COLO829 (cell line): ENCODE measurements around the gene CEACAM19.

Source experiments
- DNase-seq: peaks from one replicate; pipeline ENCODE4 v3.0.0; 2012; ENCODE audit warnings: low spot score

CEACAM19 gene

GRCh38 chr19:44723299-44723951 lies 52.1 kb downstream of the CEACAM19 start:
- DNase-seq = no peak

DNA sequence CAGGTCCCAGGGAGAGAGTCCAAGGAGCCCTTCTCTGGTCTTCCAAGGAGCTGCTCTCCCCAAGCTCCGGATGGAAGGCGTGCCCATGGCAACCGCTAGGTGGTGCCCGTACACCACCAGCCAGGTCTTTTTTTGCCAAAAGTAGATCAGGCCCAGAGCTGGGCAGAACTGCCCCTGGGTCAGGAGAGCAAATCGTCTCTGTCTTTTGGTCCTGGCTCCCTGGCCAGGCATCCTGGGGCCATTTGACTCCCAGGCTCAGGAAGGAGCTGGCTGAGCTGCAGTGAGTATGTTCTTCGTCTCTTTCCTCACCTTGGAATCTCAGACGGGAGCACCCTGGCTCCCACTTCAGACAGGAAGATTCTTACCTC lies 52.7 kb downstream of the CEACAM19 start:
- peak; percentile 81 for DNase-seq

DNA sequence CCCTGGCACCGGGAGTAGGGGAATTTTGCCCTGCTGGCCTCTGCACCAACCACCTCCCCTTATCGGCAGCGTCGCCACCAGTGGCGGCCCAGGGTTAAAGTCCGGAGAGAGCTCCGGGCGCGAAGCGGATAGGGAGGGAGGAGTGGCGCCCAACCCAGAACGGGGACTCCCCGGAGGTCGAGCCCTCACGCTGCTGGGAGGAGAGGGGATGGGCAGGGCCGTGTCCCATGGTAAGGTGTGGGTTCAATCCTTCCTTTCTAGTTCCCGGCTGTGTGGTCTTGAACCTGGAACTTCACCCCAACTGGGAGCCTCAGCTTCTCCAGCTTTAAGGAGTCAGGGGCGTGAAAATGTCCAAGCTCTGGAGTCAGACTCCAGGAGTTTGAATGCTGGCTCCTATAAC lies 54.0 kb downstream of the CEACAM19 start:
- no peak for DNase-seq

GRCh38 chr19:44725684-44726083 lies 54.4 kb downstream of the CEACAM19 start:
- DNase-seq = no peak

DNA sequence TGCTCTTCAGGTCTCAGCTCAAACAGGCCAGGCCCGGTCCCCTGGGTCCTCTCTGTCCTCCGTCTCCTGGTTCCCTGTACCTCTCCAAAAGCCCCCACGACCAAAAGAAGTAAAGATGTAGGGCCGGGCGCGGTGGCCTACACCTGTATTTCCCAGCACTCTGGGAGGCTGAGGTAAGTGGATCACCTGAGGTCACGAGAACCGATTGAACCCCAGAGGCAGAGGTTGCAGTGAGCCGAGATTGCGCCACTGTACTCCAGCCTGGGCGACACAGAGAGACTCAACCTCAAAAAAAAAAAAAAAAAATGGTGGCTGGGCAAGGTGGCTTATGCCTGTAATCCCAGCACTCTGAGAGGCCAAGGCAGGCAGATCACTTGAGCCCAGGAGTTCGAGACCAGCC lies 55.2 kb downstream of the CEACAM19 start:
- DNase-seq = no peak

DNA sequence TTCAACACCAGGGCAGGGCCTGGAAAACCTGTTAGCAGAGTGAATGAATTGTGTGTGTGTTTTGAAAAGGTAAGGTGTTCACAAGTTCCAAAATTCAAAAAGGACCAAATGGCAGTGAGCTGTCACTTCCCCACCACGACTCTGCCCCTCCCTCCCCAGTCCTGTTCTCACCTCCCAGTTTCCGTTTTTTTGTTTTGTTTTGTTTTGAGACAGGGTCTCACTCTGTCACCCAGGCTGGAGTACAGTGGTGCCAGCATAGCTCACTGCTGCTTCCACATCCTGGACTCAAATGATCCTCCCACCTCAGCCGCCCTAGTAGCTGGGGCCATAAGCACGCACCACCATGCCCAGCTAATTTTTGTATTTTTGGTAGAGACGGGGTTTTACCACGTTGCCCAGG lies 56.9 kb downstream of the CEACAM19 start:
- no peak for DNase-seq

GRCh38 chr19:44729516-44730033 lies 58.3 kb downstream of the CEACAM19 start:
- no peak for DNase-seq

- no peak for DNase-seq
These were observed 59.8 kb downstream of the CEACAM19 start for GRCh38 chr19:44731081-44731480.

- DNase-seq = no peak
These were observed 60.3 kb downstream of the CEACAM19 start for GRCh38 chr19:44731622-44732021.

GRCh38 chr19:44732235-44733014 lies 61.1 kb downstream of the CEACAM19 start:
- no peak for DNase-seq
